Testis (tissue), 3 donors: ENCODE measurements around the gene TRAF2. TPM values are rescaled to one million over a fixed set of nuclear protein-coding genes. Genes with fewer than 3 reads are reported as not detected.
A peak's percentile ranks its signal among the peaks of the same experiment; 100 is the strongest.

Experiments used
- DNase-seq: peaks from one replicate; pipeline ENCODE4 v3.0.0-alpha.2; 2019
- H3K27ac ChIP-seq, 2 donors: fragments of 200-600 bp; sonication (generic); one replicate each; pipeline ENCODE4 v1.5.1; 2019
- H3K27me3 ChIP-seq: fragments of 200-600 bp; sonication (generic); one replicate; pipeline ENCODE4 v1.5.1; 2019
- H3K36me3 ChIP-seq: fragments of 200-600 bp; sonication (generic); one replicate; pipeline ENCODE4 v1.5.1; 2017; ENCODE audit warnings: low read depth; ENCODE audit errors: missing control alignments
- H3K4me1 ChIP-seq: fragments of 200-600 bp; sonication (generic); one replicate; pipeline ENCODE4 v1.5.1; 2019
- H3K4me3 ChIP-seq, 2 donors: fragments of 200-600 bp; sonication (generic); one replicate each; pipeline ENCODE4 v1.5.1; 2017 to 2019
- H3K9me3 ChIP-seq: fragments of 200-600 bp; sonication (generic); one replicate; pipeline ENCODE4 v1.5.1; 2017
- POLR2A ChIP-seq: fragments of 450-650 bp; IDR thresholded peaks from one replicate; pipeline ENCODE4 v1.6.1; 2017; ENCODE audit warnings: antibody characterized with exemption, mild to moderate bottlenecking, moderate library complexity
- WGBS, 2 donors: methylation state at CpG; one replicate each; pipeline ENCODE4 v1.1.5; 2018; 5-methylcytosine and 5-hydroxymethylcytosine counted together
- intact Hi-C: fragments of 100-400 bp; cut with DNase I; formaldehyde crosslinking; loops from one replicate; pipeline ENCODE4 v1.15.1; 2023; ENCODE audit warnings: low total_unique reads
- polyA plus RNA-seq: library from polyadenylated mRNA; stranded (reverse); fragments of 350-450 nt; fragmentation: Illumina TruSeq; extraction: RNeasy Lipid Tissue Mini Kit (QIAGEN cat#74804); gene quantifications from one replicate; pipeline ENCODE4 v1.2.3, GENCODE V29; 2014; ENCODE audit warnings: low read depth, low replicate concordance; ENCODE audit not compliant: insufficient read depth
- total RNA-seq, 2 donors: library from RNA; depleted of rRNA; stranded (reverse); fragments of >200 nt; gene quantifications; one replicate each; pipeline ENCODE4 v1.2.3, GENCODE V29; 2016
- TF ChIP-seq, protein P1 (sequence below), 3 experiments: fragments of 450-650 bp in 2 of 3; fragments of 200-600 bp in 1 of 3; sonication (generic) in 1 of 3; IDR thresholded peaks; one replicate each; pipeline ENCODE4 v1.5.1; 2016 to 2019; ENCODE audit warnings: antibody characterized with exemption in 3 of 3, mild to moderate bottlenecking in 2 of 3, moderate library complexity in 1 of 3

The TRAF2 gene
- total and polyA plus RNA-seq, 3 donors from 2014 or later, result 21.9 to 32.9 (median 23.7) TPM

DNA sequence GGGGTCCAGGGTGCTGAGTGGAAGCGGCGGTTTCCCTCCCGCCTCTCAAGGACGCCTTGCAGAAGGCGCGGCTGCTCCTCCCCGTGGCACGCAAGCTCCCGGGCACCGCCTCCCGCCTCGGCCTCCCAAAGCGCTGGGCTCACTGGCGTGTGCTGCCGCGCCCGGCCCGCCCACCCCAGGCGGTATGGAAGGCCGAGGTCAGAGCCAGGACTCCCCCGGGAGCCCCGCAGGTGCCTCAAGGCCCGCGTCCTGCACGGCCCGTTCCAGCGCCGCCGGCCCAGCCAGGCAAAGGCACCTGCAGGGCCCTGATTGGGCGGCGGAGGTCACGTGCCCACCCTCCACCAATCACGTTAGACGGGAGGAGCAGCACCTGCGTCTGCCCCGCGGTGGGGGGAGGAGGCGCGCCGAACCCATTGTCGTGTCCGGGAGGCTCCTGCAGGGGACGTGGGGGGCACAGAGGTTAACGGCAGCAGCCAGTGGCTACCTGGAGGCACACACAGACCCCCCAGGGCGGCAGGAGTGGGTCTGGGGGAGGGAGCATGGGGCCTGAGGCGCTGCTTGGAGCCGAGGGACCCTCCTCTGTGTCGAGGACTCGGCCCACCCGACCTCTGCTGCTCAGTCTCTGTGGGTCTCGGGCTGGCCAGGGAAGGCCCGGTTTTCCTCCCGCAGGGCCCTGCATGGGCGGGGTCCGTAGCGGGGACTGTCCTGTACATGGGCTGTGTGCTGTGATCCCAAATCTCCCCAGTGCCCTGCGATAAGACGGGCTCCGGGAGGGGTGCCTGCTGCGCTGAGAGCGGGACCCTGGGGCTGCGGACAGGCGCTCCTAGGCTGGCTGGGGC is 63.7 kb downstream of the TRAF2 start:
- H3K27ac ChIP-seq, result peak overlapping the region; percentile 70
- WGBS, 2 donors, result 0 to 5% methylated on average over 3 to 50 of the region's 63 CpGs
- TF ChIP-seq POLR2A, result peak; percentile 17
- TF ChIP-seq, protein P1, sequence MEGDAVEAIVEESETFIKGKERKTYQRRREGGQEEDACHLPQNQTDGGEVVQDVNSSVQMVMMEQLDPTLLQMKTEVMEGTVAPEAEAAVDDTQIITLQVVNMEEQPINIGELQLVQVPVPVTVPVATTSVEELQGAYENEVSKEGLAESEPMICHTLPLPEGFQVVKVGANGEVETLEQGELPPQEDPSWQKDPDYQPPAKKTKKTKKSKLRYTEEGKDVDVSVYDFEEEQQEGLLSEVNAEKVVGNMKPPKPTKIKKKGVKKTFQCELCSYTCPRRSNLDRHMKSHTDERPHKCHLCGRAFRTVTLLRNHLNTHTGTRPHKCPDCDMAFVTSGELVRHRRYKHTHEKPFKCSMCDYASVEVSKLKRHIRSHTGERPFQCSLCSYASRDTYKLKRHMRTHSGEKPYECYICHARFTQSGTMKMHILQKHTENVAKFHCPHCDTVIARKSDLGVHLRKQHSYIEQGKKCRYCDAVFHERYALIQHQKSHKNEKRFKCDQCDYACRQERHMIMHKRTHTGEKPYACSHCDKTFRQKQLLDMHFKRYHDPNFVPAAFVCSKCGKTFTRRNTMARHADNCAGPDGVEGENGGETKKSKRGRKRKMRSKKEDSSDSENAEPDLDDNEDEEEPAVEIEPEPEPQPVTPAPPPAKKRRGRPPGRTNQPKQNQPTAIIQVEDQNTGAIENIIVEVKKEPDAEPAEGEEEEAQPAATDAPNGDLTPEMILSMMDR (IDR thresholded peaks at IDR 0.05), result peak in 2 of 3 experiments; percentile 9 to 12
- peak; percentile 97 for DNase-seq
- H3K4me1 ChIP-seq, result peaks cover 56% of the 10 kb centered on the region
- no peaks in the 10 kb centered on the region for H3K27me3 ChIP-seq
- no peaks in the 10 kb centered on the region for H3K36me3 ChIP-seq
- H3K9me3 ChIP-seq, result no peaks in the 10 kb centered on the region
- peak overlapping the region; percentile 61 to 75 for H3K4me3 ChIP-seq
- intact Hi-C loops, result no loop called here

DNA sequence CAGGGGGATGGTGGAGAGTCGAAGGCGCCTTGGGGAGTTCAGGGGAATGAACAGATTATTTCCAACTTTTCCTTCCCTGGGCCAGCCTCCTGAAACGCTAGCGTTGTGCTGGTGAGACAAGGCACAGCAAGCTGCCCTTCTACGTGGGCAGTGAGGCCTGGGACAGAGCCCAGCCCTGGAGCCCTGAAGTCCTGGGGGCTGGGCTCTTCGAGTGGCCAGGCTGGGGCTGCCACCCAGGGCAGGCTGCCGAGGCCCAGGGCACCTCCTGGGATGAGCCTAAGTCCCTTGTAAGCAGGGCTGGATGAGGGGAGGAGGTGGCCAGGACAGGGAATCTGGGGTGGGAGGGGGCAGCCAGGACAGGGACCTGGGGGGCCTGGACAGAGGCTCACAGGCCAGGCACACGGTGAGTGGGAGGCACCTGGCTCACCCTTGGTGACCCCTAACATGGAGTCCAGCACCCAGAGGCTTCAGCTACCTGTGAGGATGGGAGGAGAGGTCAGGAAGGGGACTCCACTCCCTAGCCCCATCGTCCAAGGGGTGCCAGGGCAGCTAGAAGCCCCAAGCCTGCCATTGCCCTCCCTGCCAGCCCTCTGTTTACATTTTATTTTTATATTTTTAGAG is 64.5 kb downstream of the TRAF2 start:
- 26 to 61% methylated on average over 2 to 9 of the region's 9 CpGs for WGBS, 2 donors
- Histone ChIP-seq H3K27me3 (no peaks in the 10 kb centered on the region), H3K9me3 (no peaks in the 10 kb centered on the region), H3K27ac (peak overlapping the region; percentile 70), H3K4me3 (peak overlapping the region; percentile 61 to 75), H3K36me3 (no peaks in the 10 kb centered on the region), H3K4me1 (peaks cover 55% of the 10 kb centered on the region)
- TF ChIP-seq, protein P1 (IDR thresholded peaks at IDR 0.05), result no peak
- no peak for TF ChIP-seq POLR2A
- intact Hi-C loops, result no loop called here
- no peak for DNase-seq

DNA sequence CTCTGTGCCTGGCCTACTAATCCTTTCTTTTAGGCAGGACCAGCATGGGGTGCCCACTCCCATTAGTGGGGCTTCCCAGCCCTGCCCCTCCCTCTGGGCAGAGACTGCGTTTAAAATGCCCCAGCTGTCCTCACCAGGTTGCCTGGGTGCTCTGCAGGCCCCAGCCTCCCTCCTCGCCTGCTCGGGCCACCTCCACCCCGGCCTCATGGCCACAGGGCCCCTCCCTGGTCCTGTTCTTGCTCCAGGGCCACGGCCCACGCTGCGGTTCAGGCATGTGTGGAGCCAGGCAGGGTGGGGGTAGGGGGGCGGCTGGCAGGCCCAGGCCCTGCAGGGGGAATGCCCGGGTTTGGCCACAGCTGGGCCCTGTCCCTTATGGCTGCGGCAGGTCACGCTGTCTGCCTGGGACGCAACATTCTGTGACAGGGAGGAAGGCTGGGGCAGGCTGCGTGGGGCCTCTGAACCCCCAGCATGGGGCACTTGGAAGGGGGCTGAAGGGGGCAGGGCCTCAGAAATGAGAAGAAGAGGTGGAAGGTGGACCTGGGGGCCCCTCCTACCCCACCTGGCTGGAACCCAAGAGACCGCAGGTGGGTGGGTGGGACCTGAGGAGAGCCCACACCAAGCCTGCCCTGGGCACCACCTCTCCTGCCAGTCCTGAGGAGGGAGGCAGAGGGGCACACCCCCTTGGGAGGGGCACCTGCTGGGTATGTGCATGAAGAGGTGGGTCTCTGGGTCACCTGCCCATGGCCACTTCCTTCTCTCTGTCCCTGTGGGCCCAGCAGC is 65.4 kb downstream of the TRAF2 start, which contains the start of gene LCN12:
LCN12 (plus strand) TSS at position 733 of the 780 bp plus-strand sequence. CDS start 55 bp downstream, outside the sequence.
- Histone ChIP-seq H3K27ac (peak within 1 kb of the TSS; percentile 70), H3K36me3 (no peaks in the 10 kb centered on the region), H3K4me1 (peaks cover 55% of the 10 kb centered on the region), H3K27me3 (no peaks in the 10 kb centered on the region), H3K4me3 (peak within 1 kb of the TSS in 1 of 2 donors; percentile 5), H3K9me3 (no peaks in the 10 kb centered on the region)
- no peak for DNase-seq
- intact Hi-C loops, result no loop called here
- no peak for TF ChIP-seq POLR2A
- TF ChIP-seq, protein P1 (IDR thresholded peaks at IDR 0.05), result no peak
- WGBS, 2 donors, result 47 to 50% methylated on average over 3 to 10 of the region's 14 CpGs

DNA sequence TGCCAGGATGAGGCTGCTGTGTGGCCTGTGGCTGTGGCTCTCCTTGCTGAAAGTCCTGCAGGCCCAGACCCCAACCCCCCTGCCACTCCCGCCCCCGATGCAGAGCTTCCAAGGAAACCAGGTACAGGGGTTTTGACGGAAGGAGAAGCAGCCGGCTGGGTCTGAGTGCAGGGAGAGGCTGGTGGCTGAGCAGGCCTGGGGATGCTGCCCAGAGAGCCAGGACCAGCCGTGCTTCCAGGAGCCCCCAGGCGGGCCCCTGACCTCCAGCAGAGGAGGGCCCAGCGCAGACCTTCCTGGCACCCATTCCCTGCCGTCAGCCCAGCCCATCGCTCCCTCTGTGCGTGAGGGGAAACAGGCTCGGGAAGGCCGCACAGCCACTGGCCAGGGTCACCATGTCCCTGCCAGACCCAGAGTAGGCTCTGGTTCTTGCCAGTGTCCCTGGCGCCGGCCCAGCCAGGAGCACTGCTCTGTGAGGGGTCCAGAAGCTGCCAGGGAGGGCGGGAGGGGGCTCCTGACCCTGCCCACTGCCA is 66.1 kb downstream of the TRAF2 start:
- intact Hi-C loops, result no loop called here
- WGBS, 2 donors, result 37 to 67% methylated on average over 4 to 9 of the region's 15 CpGs
- Histone ChIP-seq H3K9me3 (no peaks in the 10 kb centered on the region), H3K27me3 (no peaks in the 10 kb centered on the region), H3K27ac (peak overlapping the region; percentile 65 to 70), H3K36me3 (no peaks in the 10 kb centered on the region), H3K4me3 (peak overlapping the region in 1 of 2 donors; percentile 5), H3K4me1 (peaks cover 50% of the 10 kb centered on the region)
- TF ChIP-seq, protein P1 (IDR thresholded peaks at IDR 0.05), result no peak
- no peak for TF ChIP-seq POLR2A
- DNase-seq, result no peak
